Right lobe of liver (tissue), 6 donors: Measurements from ENCODE around the gene PSMF1. TPM values are rescaled to one million over a fixed set of nuclear protein-coding genes. Genes with fewer than 3 reads are reported as not detected.

Source experiments
- ATAC-seq, 4 donors: fragments of 200-7000 bp; cut with Tn5 transposase; one replicate each; pipeline ENCODE4 v1.9.1; 2020; ENCODE audit warnings: mild to moderate bottlenecking in 4 of 4, moderate library complexity in 4 of 4
- DNase-seq, 3 donors: peaks; one replicate each; pipeline ENCODE4 v3.0.0-alpha.2; 2020
- H3K27ac ChIP-seq, 3 donors: fragments of 200-600 bp; one replicate each; pipeline ENCODE4 v1.8.0; 2022
- H3K27me3 ChIP-seq, 2 donors: fragments of 200-600 bp; one replicate each; pipeline ENCODE4 v1.8.0; 2022
- H3K36me3 ChIP-seq, 4 donors: fragments of 200-600 bp; sonication (generic) in 1 of 4; one replicate each; pipeline versions ENCODE4 v1.5.1 to v1.8.0; 2017 to 2022; ENCODE audit warnings: control low read depth in 1 of 4
- H3K4me1 ChIP-seq, 4 donors: fragments of 200-600 bp; sonication (generic) in 1 of 4; one replicate each; pipeline versions ENCODE4 v1.5.1 to v1.8.0; 2017 to 2022; ENCODE audit warnings: control low read depth in 1 of 4
- H3K4me3 ChIP-seq, 3 donors: fragments of 200-600 bp; one replicate each; pipeline ENCODE4 v1.8.0; 2022
- H3K9me3 ChIP-seq, 4 donors: fragments of 200-600 bp; sonication (generic) in 1 of 4; one replicate each; pipeline versions ENCODE4 v1.5.1 to v1.8.0; 2017 to 2022; ENCODE audit warnings: control low read depth in 1 of 4
- POLR2A ChIP-seq: fragments of 450-650 bp; IDR thresholded peaks from one replicate; pipeline ENCODE4 v1.6.1; 2017; ENCODE audit warnings: antibody characterized with exemption, mild to moderate bottlenecking
- WGBS: methylation state at CpG from one replicate; pipeline ENCODE4 v1.1.6; 2018; ENCODE audit warnings: low coverage, low lambda C conversion rate; ENCODE audit not compliant: insufficient coverage; ENCODE audit errors: missing lambda C conversion rate; 5-methylcytosine and 5-hydroxymethylcytosine counted together
- intact Hi-C, 2 donors: fragments of 100-400 bp; cut with DNase I; formaldehyde crosslinking; loops; one replicate each; pipeline versions ENCODE4 v1.11.2 to v1.14.1; 2022
- total RNA-seq, 6 experiments: library from RNA; depleted of rRNA in 2 of 6; stranded (reverse); fragments of >200 nt in 2 of 6; fragmentation: NEBNext Ultra II Directional in 3 of 6; extraction: Animal tissue kit (Norgen Biotek cat#: 25700) in 3 of 6; gene quantifications; one replicate each; pipeline versions ENCODE4 v1.1.0 to v1.2.4, GENCODE V29; 2016 to 2023
- TF ChIP-seq, protein P1 (sequence below), 4 donors: fragments of 200-600 bp in 3 of 4; fragments of 450-650 bp in 1 of 4; IDR thresholded peaks; one replicate each; pipeline versions ENCODE4 v1.5.1 to v1.8.0; 2016 to 2022; ENCODE audit warnings: antibody characterized with exemption in 4 of 4, mild to moderate bottlenecking in 2 of 4
- donor health status: DM: no; HTN: yes; CAD: no.
- donor health status: DM: no; HTN: no; CAD: no.
- donor health status: DM: no; HTN: no; CAD: no.
- donor health status: DM: no; HTN: yes; CAD: no.
- donor health status: DM: no; HTN: yes; CAD: no.

Gene PSMF1
- total RNA-seq, 6 experiments from 2014 or later = 82.5 to 260 (median 116) TPM

DNA sequence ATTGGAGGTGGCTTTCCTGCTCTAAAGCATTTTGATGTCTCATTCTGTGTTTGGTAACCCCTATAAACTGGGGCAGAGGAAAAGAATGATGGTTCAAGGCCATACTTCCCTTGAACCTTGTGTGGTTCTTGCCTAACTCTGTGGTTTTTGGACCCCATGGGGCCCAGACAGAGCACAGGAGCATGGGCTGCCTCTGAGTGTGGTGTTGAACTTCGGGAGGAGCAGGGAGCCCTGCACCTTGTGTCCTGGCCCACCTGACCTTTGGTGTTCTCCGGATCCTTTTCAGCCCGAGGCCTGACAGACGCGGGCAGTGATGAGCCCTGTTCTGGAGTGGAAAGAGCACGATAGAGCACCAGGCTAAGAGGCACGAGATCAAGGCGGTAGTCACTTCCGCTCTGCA lies 47.5 kb downstream of the PSMF1 start:
- DNase-seq (no peak), ATAC-seq (no peak)
- no peaks in the 10 kb centered on the region for H3K27me3 ChIP-seq
- intact Hi-C loops = no loop called here
- no peaks in the 10 kb centered on the region for H3K4me1 ChIP-seq
- TF ChIP-seq, protein P1, sequence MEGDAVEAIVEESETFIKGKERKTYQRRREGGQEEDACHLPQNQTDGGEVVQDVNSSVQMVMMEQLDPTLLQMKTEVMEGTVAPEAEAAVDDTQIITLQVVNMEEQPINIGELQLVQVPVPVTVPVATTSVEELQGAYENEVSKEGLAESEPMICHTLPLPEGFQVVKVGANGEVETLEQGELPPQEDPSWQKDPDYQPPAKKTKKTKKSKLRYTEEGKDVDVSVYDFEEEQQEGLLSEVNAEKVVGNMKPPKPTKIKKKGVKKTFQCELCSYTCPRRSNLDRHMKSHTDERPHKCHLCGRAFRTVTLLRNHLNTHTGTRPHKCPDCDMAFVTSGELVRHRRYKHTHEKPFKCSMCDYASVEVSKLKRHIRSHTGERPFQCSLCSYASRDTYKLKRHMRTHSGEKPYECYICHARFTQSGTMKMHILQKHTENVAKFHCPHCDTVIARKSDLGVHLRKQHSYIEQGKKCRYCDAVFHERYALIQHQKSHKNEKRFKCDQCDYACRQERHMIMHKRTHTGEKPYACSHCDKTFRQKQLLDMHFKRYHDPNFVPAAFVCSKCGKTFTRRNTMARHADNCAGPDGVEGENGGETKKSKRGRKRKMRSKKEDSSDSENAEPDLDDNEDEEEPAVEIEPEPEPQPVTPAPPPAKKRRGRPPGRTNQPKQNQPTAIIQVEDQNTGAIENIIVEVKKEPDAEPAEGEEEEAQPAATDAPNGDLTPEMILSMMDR (IDR thresholded peaks at IDR 0.05) = no peak
- TF ChIP-seq POLR2A = no peak
- no peak overlapping the region for H3K4me3 ChIP-seq
- WGBS = no CpG with 5 or more reads among the region's 9 CpGs
- peaks cover 3 to 81% (median 32%) of the 10 kb centered on the region in 4 donors for H3K36me3 ChIP-seq
- no peak overlapping the region for H3K27ac ChIP-seq
- no peaks in the 10 kb centered on the region for H3K9me3 ChIP-seq

DNA sequence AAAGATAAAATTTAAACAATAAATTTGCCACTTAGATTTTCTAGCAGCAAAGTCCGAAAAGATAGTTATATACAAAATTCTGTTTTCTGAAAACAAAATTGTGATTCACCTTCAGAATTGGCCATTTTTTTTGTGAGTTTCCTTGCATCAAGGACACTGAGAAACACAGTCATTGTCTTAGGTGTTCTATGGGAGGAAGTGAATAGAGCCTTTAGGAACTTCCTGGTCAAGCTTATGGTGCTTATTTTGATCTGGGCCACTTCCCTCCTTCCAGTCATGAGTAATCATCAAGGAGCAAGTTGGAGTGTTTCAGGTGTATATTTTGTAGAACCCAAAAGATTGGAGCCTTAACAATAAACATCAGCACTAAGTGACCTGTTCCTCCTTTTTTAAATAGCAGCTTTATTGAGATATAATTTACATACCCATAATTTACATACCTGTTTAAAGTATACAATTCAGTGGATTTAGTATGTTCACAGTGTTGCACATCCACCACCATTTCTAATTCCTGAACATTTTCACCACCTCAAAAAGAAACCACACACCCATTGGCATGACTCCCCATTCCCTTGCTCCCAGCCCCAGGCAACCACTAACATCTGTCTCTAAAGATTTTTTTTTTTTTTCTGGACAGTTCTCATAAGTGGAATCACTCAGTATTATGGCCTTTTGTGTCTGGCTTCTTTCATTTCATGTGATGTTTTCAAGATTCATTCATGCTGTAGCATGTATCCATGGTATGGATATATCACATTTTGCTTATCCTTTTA lies 48.7 kb downstream of the PSMF1 start:
- H3K36me3 ChIP-seq = peaks cover 3 to 78% (median 33%) of the 10 kb centered on the region in 4 donors
- H3K4me1 ChIP-seq = no peaks in the 10 kb centered on the region
- 87% methylated on average over 1 of the region's 1 CpG for WGBS
- no peak for ATAC-seq
- H3K27ac ChIP-seq = no peak overlapping the region
- H3K9me3 ChIP-seq = no peaks in the 10 kb centered on the region
- no peak for TF ChIP-seq POLR2A
- TF ChIP-seq, protein P1 (IDR thresholded peaks at IDR 0.05) = no peak
- DNase-seq = no peak
- H3K4me3 ChIP-seq = no peak overlapping the region
- H3K27me3 ChIP-seq = no peaks in the 10 kb centered on the region
- intact Hi-C loops = no loop called here

DNA sequence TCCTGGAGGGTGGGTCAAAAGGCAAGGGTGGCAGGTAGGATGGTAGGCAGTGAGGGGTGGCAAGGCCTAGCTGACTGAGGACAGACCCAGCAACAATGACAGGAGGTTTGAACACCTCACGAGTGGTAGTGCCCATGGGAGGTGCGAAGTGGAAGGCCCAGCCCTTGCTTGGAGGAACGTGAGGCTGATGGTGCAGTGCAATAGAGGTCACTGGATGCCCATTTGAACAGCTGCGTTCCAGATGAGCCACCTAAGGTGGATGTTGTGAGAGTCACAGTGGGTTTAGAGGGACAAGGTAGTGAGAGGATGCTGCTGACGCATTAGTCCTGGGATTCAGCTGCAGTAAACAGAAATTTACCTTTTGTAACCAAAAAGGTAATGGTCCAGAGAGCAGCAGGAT lies 50.8 kb downstream of the PSMF1 start:
- Histone ChIP-seq H3K4me3 (no peak overlapping the region), H3K4me1 (no peaks in the 10 kb centered on the region), H3K9me3 (no peaks in the 10 kb centered on the region), H3K27ac (no peak overlapping the region), H3K27me3 (no peaks in the 10 kb centered on the region), H3K36me3 (peaks cover 3 to 64% (median 23%) of the 10 kb centered on the region in 4 donors)
- ATAC-seq (no peak), DNase-seq (no peak)
- intact Hi-C loops = no loop called here
- TF ChIP-seq POLR2A = no peak
- TF ChIP-seq, protein P1 (IDR thresholded peaks at IDR 0.05) = no peak
- WGBS = 92% methylated on average over 4 of the region's 5 CpGs

DNA sequence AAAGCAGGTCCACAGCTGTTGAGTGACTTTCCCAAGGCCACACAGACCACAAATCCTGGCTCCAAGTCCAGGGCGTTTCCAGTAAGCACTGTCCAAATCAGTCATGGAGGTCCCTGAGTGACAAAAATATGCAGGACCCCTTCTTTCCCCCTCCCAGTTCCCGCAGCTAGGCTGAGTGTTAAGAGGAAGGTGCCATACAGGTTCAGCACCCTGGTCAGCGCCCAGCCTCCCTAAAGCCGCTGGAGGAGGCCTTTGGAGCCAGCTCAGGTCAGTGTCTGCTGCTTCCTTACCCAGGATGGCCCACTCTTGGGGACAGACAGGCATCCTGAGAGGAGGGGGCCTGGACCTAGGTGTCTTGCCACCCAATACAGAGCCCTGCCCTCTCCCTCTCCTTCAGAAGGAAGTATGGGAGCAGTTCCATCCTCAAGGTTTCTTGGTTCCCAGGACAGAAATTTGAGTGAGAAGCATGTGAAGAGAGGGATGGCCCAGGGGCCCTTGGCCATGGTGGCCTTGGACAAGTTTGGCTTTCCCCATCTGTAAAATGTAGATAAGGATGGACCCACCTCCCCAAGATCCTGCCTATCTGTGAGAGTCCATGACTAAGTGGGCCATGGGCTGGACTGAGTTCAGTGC lies 53.2 kb downstream of the PSMF1 start:
- peak in 1 of 3 donors; percentile 49 for DNase-seq

More for the DNA sequence above, 53.2 kb downstream of the PSMF1 start:
- TF ChIP-seq, protein P1 (IDR thresholded peaks at IDR 0.05) = no peak
- no peak for TF ChIP-seq POLR2A
- Histone ChIP-seq H3K9me3 (no peaks in the 10 kb centered on the region), H3K4me1 (no peaks in the 10 kb centered on the region), H3K4me3 (no peak overlapping the region), H3K27ac (no peak overlapping the region), H3K36me3 (peaks cover 0 to 40% (median 9%) of the 10 kb centered on the region in 4 donors), H3K27me3 (no peaks in the 10 kb centered on the region)
- intact Hi-C loops = no loop called here
- peak; percentile 43 to 70 (median 52) for ATAC-seq
- WGBS = no CpG with 5 or more reads among the region's 4 CpGs
